NCI-H1092 (cell line): Measurements from ENCODE around the gene DNASE1L3.
A peak's percentile ranks its signal among the peaks of the same experiment; 100 is the strongest.
"Not testable (repeated sequence)": the region's sequence is repeated elsewhere in the genome, so short reads cannot be mapped to it uniquely, and the experiment has no call there.

Experiments
- DNase-seq: peaks from one replicate; lab custom pipeline; 2025; lab: John Stamatoyannopoulos, UW

DNASE1L3 gene, protein sequence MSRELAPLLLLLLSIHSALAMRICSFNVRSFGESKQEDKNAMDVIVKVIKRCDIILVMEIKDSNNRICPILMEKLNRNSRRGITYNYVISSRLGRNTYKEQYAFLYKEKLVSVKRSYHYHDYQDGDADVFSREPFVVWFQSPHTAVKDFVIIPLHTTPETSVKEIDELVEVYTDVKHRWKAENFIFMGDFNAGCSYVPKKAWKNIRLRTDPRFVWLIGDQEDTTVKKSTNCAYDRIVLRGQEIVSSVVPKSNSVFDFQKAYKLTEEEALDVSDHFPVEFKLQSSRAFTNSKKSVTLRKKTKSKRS

DNA sequence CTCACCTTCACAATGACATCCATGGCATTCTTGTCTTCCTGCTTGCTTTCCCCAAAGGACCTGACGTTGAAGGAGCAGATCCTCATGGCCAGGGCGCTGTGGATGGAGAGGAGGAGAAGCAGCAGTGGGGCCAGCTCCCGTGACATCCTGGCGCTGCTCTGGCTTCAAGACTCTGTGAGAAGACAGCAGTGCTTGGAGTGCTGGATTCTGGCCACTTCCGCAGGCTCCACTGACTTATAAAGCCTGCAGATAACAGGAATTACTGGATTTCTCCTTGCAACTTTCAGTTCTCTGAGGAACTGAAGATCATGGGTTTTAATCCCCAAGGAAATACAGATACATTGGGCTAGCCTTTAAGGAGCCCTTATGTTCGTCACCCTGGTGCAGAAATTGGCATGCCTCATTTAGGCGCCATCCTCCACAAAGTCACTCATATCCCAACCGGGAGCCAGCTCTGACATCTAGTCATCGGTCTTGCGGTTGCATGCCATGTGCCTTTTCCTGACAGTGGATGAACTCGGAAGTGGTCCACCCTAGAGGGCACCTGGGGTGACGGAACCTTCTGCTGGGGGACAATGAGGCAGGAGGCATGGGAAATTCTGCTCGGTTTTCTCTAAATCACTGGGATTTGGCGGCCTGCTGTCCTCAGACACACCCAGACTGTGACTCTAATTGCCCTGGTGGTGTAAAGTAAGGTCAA is at the start of gene DNASE1L3:
TSS of gene DNASE1L3 (minus strand) at position 212 of the 700 bp plus-strand sequence. CDS start at position 146, 66 bp downstream.
- no peak for DNase-seq

- DNase-seq, result no peak
Measured at GRCh38 chr3:58260261-58260731, 49.5 kb upstream of the DNASE1L3 start.

GRCh38 chr3:58258392-58259055 is 47.8 kb upstream of the DNASE1L3 start:
- no peak for DNase-seq

DNA sequence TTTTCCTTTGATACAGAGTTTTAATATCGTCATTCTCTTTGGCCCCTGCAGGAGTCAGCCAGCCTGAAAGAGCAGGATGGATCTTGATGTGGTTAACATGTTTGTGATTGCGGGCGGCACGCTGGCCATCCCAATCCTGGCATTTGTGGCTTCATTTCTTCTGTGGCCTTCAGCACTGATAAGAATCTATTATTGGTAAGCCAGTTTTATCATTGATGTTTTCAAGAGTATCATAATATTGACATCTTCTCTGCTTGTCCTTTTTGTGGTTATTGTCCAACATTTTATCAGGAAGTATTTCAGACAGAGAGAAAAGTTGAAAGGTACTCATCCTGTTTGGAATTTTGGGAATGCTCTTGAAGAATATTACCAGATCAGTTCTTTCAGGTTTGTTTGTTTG is 45.7 kb upstream of the DNASE1L3 start:
- no peak for DNase-seq

- no peak for DNase-seq
Measured at GRCh38 chr3:58256061-58256460, 45.3 kb upstream of the DNASE1L3 start.

GRCh38 chr3:58254144-58254543 is 43.4 kb upstream of the DNASE1L3 start:
- DNase-seq, result no peak

- no peak for DNase-seq
Measured at GRCh38 chr3:58251631-58252035, 40.9 kb upstream of the DNASE1L3 start.

DNA sequence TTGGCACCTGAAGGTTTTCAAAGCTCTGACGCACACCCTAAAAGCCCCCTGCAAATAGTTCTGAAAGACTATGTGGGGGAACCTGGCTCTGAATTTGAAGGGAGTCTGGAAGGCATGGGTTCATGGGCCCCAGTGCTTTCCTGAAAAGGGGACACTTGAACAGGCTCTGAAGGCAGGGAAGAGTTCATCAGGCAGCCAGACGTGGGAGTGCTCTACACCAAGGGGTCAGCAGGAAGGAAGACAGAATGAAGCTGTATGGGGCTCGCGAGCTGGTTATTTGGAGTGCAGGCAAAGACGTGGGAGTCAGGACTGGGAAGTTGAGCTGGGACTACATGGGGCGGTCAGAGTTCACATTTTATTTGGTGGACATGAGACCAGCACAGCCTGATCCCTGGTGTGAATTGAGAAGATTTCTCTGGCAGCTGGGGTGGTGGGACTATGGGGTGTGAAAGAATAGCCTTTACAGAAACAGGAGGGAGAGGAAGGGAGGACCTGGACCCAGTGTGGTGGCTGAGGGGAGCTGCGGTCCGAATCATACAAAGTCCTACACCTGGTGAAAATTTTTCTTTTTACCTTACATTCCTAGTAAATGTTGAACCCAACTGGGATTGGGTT is 39.4 kb upstream of the DNASE1L3 start:
- DNase-seq, result no peak

- no peak for DNase-seq
Measured at GRCh38 chr3:58249358-58250092, 38.8 kb upstream of the DNASE1L3 start.

DNA sequence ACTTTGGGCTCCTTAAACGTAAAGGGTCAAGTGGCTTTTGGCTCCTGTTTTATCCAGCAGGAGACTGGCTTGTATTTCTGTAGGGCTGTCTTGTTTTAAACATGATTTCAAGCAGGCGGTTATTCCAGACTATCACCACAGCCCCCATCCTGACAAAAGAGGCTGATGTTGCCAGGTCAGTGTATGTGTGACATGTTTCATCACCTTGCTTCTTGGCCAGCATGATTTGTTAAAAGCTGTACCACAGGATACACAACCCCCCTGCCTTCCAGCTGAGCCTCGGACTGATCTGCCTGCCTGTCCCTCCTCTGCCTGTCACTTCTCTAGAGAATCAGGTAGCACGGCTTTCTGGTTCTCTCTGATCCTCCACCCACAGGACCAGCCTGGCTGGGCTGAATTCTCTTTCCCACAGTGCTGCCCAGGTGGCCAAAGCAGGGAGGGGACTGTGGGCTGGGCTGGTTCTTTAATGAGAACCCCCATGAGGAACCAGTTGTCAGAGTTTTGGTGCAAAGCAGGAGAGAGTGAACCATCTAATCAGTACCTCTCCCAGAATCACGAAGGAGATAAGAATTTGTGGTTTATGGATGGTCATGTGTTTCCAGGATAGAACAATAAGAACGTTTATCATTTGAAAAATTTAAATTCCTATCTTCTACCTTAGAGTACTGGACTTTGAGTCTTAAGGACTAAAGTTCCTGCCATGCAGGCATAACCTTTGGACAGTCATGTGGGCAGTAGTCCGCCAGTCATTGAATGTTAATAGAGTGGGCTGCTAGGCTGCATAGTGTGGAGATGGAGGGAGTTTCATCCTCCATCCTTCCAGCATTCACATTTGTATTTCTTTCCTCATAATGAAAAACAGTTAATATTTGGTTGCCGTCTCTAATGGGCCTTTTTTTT is 35.6 kb upstream of the DNASE1L3 start:
- no peak for DNase-seq

GRCh38 chr3:58243976-58244585 is 33.3 kb upstream of the DNASE1L3 start:
- DNase-seq, result no peak

- DNase-seq, result not testable (repeated sequence)
Measured at GRCh38 chr3:58242860-58243259, 32.1 kb upstream of the DNASE1L3 start.

GRCh38 chr3:58242340-58242739 is 31.6 kb upstream of the DNASE1L3 start:
- no peak for DNase-seq

DNA sequence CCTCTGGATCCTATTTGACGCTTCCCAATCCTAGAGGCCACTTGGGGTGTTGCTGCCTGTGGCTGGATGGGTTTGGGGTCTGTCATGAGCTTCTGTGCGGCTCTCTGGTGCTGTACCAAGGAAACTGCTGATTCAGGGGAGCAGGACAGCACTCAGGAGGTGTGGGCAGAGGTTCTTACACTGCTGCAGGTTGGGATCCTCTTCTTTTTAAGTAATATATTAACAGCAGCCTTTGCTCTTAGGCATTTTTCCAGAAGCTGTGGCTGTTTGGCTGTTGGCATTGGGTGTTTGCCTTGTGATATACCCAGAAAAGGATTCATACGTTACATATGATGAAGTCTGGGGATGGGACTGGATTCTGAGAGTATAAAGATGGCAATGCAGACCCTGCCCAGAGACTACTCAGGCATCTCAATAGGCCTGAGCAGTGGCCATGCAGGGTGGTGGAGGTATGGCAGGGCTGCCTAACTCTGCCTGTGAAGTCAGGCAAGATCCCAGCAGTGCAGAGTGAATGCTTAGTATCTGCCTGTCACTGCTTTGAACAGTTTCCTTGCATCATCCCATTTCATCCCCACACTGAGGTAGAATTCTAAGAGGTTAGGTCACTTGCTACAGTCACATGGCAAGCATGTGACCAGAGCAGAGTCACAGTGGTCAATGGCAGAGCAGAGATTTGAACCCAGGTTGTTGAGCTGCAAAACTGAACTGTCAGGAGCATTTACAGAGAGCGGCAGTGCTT is 30.7 kb upstream of the DNASE1L3 start:
- DNase-seq, result no peak

GRCh38 chr3:58238830-58239229 is 28.1 kb upstream of the DNASE1L3 start:
- DNase-seq, result no peak

DNA sequence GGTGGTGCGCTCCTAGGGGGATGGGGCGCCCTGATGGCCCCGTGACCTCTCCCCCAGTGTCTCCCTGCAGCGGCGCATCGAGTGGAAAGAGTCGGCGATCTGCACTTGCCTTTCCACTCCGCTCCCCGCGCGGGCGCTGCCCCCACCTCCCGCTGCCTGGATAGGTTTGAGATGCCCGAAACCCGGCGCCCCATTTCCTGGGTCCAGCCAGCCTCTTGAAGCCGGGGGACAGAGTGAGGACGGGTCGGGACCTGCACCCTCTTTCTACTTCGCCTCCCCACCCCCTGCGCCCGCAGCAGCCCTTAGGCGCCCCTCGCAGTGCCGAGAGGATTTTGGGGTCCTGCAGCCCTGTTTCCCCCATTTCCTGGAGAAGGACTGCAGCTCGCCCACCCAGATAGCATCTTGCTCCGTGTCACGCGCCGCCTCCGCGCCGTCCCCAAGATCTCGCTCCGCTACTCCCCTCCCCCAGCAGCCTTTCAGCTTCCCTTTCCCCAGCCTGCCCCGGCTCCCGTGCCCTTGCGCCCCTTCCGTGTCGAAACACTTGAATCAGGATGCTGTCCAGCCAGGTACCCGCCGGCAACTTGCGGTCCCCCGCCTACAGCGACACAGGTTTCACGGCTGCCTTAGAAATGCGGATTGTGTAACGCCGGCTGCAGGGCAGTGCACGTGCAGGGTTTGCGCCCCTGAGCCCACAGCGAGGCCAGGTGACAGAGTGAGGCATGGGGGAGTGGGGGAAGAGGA is 27.3 kb upstream of the DNASE1L3 start:
- no peak for DNase-seq

DNA sequence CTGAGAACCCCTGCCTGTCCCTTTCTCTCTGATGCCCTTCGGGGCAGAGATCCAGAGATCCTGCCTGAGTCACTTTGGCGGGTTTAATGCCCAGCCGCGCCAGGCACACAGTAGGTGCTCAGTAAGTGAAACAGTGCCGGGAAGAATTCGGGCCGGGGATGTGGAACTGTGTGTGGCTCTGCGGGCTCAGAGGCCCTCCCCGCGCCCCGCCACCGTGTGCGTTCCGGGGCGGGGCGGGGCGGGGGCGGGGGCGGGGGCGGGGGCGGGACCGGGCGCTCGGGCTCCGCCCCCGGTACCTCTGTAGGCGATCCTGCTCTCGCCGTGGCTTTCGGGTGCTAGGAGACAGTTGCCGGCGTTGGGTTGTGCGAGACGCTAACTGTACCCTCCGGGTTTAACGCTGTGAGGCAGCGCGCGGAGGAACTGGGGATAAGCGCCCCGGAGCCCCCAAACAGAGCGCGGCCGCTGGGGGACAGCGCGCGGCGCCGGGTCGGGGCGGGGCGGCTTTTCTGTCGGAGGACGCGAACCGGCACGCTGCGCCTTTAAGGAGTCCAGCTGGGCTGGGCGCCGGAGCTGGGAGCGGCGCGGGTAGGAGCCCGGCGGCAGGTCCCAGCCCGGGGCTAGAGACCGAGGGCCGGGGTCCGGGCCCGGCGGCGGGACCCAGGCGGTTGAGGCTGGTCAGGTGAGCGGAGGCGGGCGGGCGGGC is 26.6 kb upstream of the DNASE1L3 start, which contains the start of gene ABHD6:
TSS of gene ABHD6 (plus strand) at position 555 of the 703 bp plus-strand sequence. CDS start 18,795 bp downstream, outside the sequence.
- DNase-seq, result peak; percentile 26
